GM23338 (cell line): Measurements from ENCODE around the gene TUBA3E. TPM values are rescaled to one million over a fixed set of nuclear protein-coding genes. Genes with fewer than 3 reads are reported as not detected.

Experiments used
- ATAC-seq: fragments of 200-7000 bp; cut with Tn5 transposase; 3 replicates; pipeline ENCODE4 v1.9.1; 2020
- DNase-seq: peaks from one replicate; pipeline ENCODE4 v3.0.0-alpha.2; 2015; ENCODE audit warnings: low spot score
- H2AFZ ChIP-seq: fragments of 200-600 bp; sonication (generic); 2 replicates; pipeline ENCODE4 v1.8.0; 2016; ENCODE audit warnings: antibody characterized with exemption, mild to moderate bottlenecking, moderate library complexity
- H3F3A ChIP-seq: fragments of 200-600 bp; sonication (generic); replicated peaks from 2 replicates; pipeline ENCODE4 v1.8.0; 2017; ENCODE audit warnings: antibody characterized with exemption, mixed run types, low read depth
- H3K27ac ChIP-seq: fragments of 200-600 bp; sonication (generic); 2 replicates; pipeline ENCODE4 v1.6.1; 2016; ENCODE audit warnings: low read depth
- H3K27me3 ChIP-seq: fragments of 200-600 bp; sonication (generic); 2 replicates; pipeline ENCODE4 v1.8.0; 2016; ENCODE audit warnings: mild to moderate bottlenecking, mixed run types, moderate library complexity; ENCODE audit not compliant: insufficient read depth
- H3K36me3 ChIP-seq: fragments of 200-600 bp; sonication (generic); 2 replicates; pipeline ENCODE4 v1.8.0; 2016; ENCODE audit warnings: mild to moderate bottlenecking; ENCODE audit not compliant: insufficient read depth
- H3K4me1 ChIP-seq: fragments of 200-600 bp; sonication (generic); 2 replicates; pipeline ENCODE4 v1.8.0; 2016; ENCODE audit warnings: mild to moderate bottlenecking, moderate library complexity; ENCODE audit not compliant: insufficient read depth
- H3K4me2 ChIP-seq: fragments of 200-600 bp; sonication (generic); 2 replicates; pipeline ENCODE4 v1.7.1; 2017; ENCODE audit warnings: mixed run types
- H3K4me3 ChIP-seq: fragments of 200-600 bp; sonication (generic); 2 replicates; pipeline ENCODE4 v1.6.1; 2016; ENCODE audit warnings: mixed run types
- H3K79me2 ChIP-seq: fragments of 200-600 bp; sonication (generic); replicated peaks from 2 replicates; pipeline ENCODE4 v1.8.0; 2017; ENCODE audit warnings: mild to moderate bottlenecking; ENCODE audit not compliant: insufficient read depth
- H3K9me2 ChIP-seq: fragments of 200-600 bp; sonication (generic); 2 replicates; pipeline ENCODE4 v1.8.0; 2017; ENCODE audit not compliant: insufficient read depth
- H4K20me1 ChIP-seq: fragments of 200-600 bp; sonication (generic); replicated peaks from 2 replicates; pipeline ENCODE4 v1.8.0; 2017; ENCODE audit warnings: mild to moderate bottlenecking; ENCODE audit not compliant: insufficient read depth
- H3K27ac Mint-ChIP-seq: 2 replicates; pipeline ENCODE4 v1.8.0; 2020; ENCODE audit warnings: inconsistent platforms, mild to moderate bottlenecking, moderate library complexity, mixed read lengths
- H3K27me3 Mint-ChIP-seq: 3 replicates; pipeline ENCODE4 v1.8.0; 2022; ENCODE audit warnings: low read depth, mild to moderate bottlenecking, moderate library complexity, mixed read lengths, inconsistent platforms; ENCODE audit not compliant: insufficient read depth, poor library complexity
- H3K36me3 Mint-ChIP-seq: 3 replicates; pipeline ENCODE4 v1.8.0; 2021; ENCODE audit warnings: low read depth, mild to moderate bottlenecking, inconsistent platforms, moderate library complexity, mixed read lengths
- H3K4me1 Mint-ChIP-seq: 3 replicates; pipeline ENCODE4 v1.8.0; 2020; ENCODE audit warnings: mild to moderate bottlenecking, inconsistent platforms, mixed read lengths
- H3K4me3 Mint-ChIP-seq: 3 replicates; pipeline ENCODE4 v1.8.0; 2021; ENCODE audit warnings: moderate library complexity, mild to moderate bottlenecking, inconsistent platforms, mixed read lengths
- H3K9me3 Mint-ChIP-seq: 3 replicates; pipeline ENCODE4 v1.8.0; 2020; ENCODE audit warnings: moderate library complexity, mild to moderate bottlenecking, inconsistent platforms, mixed read lengths
- EZH2phosphoT487 ChIP-seq: fragments of 200-600 bp; sonication (generic); IDR thresholded peaks from one replicate; pipeline ENCODE4 v1.8.1; 2018; ENCODE audit warnings: antibody characterized with exemption; ENCODE audit not compliant: unreplicated experiment
- JUNB ChIP-seq: IDR thresholded peaks from one replicate; pipeline ENCODE4 v1.6.1; 2016; ENCODE audit warnings: antibody characterized with exemption; ENCODE audit not compliant: unreplicated experiment
- NANOG ChIP-seq: IDR thresholded peaks from 2 replicates; pipeline ENCODE4 v1.6.1; 2016; ENCODE audit warnings: antibody characterized with exemption, borderline replicate concordance
- POLR2AphosphoS5 ChIP-seq: IDR thresholded peaks from 2 replicates; pipeline ENCODE4 v1.6.1; 2016; ENCODE audit warnings: antibody characterized with exemption, low read depth
- polyA plus RNA-seq: library from polyadenylated mRNA; unstranded; fragments of >200 nt; fragmentation: Nextera tagmentation; extraction: Ambion mirVana; gene quantifications from 2 replicates; pipeline ENCODE4 v1.2.1, GENCODE V29; 2016
- total RNA-seq: library from RNA; depleted of rRNA; stranded (reverse); fragments of >200 nt; shearing (Covaris generic); gene quantifications from 2 replicates; pipeline ENCODE4 v1.2.3, GENCODE V29; 2014
- TF ChIP-seq, protein P1 (sequence below): fragments of 250-450 bp; sonication (Bioruptor Pico); IDR thresholded peaks from 2 replicates; pipeline ENCODE4 v1.5.0; 2020; ENCODE audit warnings: mild to moderate bottlenecking, moderate library complexity
- TF ChIP-seq, protein P2 (sequence below): IDR thresholded peaks from 2 replicates; pipeline ENCODE4 v1.6.1; 2016; ENCODE audit warnings: antibody characterized with exemption
- TF ChIP-seq, protein P3 (sequence below), 2 experiments: fragments of 200-600 bp in 1 of 2; sonication (generic) in 1 of 2; conservative IDR thresholded peaks; 2 replicates each; pipeline versions ENCODE4 v1.5.1 to v1.6.1; 2016 to 2017; ENCODE audit warnings: antibody characterized with exemption in 2 of 2, low read depth in 2 of 2, mild to moderate bottlenecking in 2 of 2, moderate library complexity in 1 of 2

Gene TUBA3E
- total and polyA plus RNA-seq, 2 experiments from 2014 or later: 0.21 to 0.31 TPM

DNA sequence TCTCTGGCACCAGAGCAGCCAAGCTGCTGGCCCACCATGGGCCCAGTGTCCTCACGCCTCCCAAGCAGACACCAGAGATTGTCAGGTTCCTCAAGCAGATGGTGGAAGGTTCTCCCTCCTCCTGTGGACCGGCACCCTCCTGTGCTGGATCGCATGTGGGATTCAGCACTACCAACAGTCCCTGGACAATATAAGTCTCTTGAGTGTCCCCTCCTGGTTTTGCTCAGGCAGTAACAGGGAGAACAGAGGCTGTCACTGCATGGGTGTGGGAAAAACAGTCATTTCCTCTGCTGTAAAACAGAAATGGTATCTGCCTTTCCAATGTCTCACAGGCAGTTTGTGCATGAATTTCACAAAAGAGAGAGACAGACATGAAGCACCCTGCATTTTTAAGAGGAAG lies 47.7 kb upstream of the TUBA3E start (continued):
- TF ChIP-seq, protein P1, sequence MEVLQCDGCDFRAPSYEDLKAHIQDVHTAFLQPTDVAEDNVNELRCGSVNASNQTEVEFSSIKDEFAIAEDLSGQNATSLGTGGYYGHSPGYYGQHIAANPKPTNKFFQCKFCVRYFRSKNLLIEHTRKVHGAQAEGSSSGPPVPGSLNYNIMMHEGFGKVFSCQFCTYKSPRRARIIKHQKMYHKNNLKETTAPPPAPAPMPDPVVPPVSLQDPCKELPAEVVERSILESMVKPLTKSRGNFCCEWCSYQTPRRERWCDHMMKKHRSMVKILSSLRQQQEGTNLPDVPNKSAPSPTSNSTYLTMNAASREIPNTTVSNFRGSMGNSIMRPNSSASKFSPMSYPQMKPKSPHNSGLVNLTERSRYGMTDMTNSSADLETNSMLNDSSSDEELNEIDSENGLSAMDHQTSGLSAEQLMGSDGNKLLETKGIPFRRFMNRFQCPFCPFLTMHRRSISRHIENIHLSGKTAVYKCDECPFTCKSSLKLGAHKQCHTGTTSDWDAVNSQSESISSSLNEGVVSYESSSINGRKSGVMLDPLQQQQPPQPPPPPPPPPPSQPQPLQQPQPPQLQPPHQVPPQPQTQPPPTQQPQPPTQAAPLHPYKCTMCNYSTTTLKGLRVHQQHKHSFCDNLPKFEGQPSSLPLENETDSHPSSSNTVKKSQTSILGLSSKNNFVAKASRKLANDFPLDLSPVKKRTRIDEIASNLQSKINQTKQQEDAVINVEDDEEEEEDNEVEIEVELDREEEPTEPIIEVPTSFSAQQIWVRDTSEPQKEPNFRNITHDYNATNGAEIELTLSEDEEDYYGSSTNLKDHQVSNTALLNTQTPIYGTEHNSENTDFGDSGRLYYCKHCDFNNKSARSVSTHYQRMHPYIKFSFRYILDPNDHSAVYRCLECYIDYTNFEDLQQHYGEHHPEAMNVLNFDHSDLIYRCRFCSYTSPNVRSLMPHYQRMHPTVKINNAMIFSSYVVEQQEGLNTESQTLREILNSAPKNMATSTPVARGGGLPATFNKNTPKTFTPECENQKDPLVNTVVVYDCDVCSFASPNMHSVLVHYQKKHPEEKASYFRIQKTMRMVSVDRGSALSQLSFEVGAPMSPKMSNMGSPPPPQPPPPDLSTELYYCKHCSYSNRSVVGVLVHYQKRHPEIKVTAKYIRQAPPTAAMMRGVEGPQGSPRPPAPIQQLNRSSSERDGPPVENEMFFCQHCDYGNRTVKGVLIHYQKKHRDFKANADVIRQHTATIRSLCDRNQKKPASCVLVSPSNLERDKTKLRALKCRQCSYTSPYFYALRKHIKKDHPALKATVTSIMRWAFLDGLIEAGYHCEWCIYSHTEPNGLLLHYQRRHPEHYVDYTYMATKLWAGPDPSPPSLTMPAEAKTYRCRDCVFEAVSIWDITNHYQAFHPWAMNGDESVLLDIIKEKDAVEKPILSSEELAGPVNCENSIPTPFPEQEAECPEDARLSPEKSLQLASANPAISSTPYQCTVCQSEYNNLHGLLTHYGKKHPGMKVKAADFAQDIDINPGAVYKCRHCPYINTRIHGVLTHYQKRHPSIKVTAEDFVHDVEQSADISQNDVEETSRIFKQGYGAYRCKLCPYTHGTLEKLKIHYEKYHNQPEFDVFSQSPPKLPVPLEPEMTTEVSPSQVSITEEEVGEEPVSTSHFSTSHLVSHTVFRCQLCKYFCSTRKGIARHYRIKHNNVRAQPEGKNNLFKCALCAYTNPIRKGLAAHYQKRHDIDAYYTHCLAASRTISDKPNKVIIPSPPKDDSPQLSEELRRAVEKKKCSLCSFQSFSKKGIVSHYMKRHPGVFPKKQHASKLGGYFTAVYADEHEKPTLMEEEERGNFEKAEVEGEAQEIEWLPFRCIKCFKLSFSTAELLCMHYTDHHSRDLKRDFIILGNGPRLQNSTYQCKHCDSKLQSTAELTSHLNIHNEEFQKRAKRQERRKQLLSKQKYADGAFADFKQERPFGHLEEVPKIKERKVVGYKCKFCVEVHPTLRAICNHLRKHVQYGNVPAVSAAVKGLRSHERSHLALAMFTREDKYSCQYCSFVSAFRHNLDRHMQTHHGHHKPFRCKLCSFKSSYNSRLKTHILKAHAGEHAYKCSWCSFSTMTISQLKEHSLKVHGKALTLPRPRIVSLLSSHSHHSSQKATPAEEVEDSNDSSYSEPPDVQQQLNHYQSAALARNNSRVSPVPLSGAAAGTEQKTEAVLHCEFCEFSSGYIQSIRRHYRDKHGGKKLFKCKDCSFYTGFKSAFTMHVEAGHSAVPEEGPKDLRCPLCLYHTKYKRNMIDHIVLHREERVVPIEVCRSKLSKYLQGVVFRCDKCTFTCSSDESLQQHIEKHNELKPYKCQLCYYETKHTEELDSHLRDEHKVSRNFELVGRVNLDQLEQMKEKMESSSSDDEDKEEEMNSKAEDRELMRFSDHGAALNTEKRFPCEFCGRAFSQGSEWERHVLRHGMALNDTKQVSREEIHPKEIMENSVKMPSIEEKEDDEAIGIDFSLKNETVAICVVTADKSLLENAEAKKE (CRISPR knock-in tag): no peak
- TF ChIP-seq, protein P2, sequence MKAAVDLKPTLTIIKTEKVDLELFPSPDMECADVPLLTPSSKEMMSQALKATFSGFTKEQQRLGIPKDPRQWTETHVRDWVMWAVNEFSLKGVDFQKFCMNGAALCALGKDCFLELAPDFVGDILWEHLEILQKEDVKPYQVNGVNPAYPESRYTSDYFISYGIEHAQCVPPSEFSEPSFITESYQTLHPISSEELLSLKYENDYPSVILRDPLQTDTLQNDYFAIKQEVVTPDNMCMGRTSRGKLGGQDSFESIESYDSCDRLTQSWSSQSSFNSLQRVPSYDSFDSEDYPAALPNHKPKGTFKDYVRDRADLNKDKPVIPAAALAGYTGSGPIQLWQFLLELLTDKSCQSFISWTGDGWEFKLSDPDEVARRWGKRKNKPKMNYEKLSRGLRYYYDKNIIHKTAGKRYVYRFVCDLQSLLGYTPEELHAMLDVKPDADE: no peak
- TF ChIP-seq JUNB: no peak

DNA sequence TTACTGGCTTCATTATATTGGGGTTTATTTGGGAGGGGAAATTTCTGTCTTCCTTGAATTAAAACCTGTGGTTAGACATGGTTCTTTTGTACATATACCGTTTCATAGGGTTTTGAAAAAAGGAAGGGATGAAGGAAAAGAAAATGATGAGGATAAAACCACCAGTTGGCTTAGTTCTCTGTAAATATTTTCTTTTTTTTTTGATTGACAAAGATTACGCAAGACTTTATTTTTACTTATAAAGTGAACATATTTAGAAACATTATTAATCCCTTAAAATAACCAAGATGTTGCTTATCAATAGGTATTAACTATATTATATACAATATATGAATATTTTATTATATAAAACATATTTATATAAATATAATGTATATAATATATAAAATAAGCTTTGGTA lies 45.1 kb upstream of the TUBA3E start:
- Mint-ChIP-seq H3K4me3 (no peak overlapping the region), H3K4me1 (no peaks in the 10 kb centered on the region), H3K27ac (no peak overlapping the region), H3K36me3 (no peaks in the 10 kb centered on the region; the same call in 2 of the 3 replicates), H3K9me3 (peaks cover 4% of the 10 kb centered on the region; the same call in 1 of the 3 replicates), H3K27me3 (peaks cover 2% of the 10 kb centered on the region)
- no peaks in the 10 kb centered on the region for H3K36me3 ChIP-seq
- ATAC-seq (no peak), DNase-seq (no peak)
- H3F3A ChIP-seq: no peaks in the 10 kb centered on the region
- no peaks in the 10 kb centered on the region for H3K27me3 ChIP-seq
- H4K20me1 ChIP-seq: no peaks in the 10 kb centered on the region
- H3K4me3 ChIP-seq: no peak overlapping the region
- no peak overlapping the region for H3K4me2 ChIP-seq
- H3K79me2 ChIP-seq: no peaks in the 10 kb centered on the region
- H3K4me1 ChIP-seq: no peaks in the 10 kb centered on the region
- H3K9me2 ChIP-seq: no peaks in the 10 kb centered on the region
- H3K27ac ChIP-seq: no peak overlapping the region
- H2AFZ ChIP-seq: no peak overlapping the region
- TF ChIP-seq, protein P1 (CRISPR knock-in tag): no peak
- TF ChIP-seq NANOG (no peak), EZH2phosphoT487 (no peak), POLR2AphosphoS5 (no peak)
- TF ChIP-seq, protein P3, sequence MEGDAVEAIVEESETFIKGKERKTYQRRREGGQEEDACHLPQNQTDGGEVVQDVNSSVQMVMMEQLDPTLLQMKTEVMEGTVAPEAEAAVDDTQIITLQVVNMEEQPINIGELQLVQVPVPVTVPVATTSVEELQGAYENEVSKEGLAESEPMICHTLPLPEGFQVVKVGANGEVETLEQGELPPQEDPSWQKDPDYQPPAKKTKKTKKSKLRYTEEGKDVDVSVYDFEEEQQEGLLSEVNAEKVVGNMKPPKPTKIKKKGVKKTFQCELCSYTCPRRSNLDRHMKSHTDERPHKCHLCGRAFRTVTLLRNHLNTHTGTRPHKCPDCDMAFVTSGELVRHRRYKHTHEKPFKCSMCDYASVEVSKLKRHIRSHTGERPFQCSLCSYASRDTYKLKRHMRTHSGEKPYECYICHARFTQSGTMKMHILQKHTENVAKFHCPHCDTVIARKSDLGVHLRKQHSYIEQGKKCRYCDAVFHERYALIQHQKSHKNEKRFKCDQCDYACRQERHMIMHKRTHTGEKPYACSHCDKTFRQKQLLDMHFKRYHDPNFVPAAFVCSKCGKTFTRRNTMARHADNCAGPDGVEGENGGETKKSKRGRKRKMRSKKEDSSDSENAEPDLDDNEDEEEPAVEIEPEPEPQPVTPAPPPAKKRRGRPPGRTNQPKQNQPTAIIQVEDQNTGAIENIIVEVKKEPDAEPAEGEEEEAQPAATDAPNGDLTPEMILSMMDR (conservative IDR thresholded peaks at IDR 0.05; ENCODE audit: low read depth in 2 of 2): no peak
